ENCODE measurements around the gene CD58.

Gene CD58

DNA sequence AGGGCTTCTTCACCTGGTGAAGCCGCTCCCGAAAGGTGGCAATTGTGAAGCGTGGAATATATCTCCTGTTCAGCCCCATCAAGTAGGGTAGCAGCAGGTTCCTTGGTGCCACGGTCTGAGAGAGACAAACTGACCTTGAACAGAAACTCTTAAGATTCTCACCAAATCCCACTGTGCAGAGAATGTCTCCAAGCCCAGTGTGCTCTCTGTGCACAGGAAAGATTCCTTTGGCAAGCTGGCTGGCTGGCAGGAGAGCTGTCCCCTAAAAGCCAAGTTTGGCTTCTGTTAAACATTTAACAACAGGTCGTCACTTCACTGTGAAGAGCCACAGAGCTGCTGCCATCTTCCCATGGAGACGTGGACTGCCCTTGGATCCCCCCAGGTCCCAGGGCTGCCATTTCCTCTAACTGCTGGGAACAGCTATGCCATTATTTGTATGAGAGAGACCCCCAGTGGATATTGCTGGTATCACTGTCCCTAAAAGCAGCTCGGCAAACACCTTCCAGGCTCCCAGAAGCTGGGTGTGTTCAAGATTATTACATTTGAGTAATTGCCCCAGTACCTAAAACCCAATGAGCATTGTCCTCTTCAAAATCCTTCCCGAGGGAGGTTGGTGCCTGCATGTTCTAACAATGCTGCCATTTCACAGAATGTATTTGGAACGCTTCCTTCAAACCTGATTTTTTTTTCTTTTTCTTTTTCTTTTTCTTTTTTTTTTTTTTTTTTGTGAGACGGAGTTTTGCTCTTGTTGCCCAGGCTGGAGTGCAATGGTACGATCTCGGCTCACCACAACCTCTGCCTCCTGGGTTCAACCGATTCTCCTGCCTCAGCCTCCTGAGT lies 71.8 kb downstream of the CD58 start:
- DNase-seq (ENCODE audit: low read depth, low spot score), result peak; percentile 57
- no CpG with 5 or more reads among the region's 13 CpGs for WGBS (ENCODE audit: insufficient coverage, insufficient read length)
- H3K4me1 ChIP-seq (ENCODE audit: control insufficient read depth, insufficient read depth, low read length), result 0 out of 2 replicates have a peak, but pooled peaks cover 2% of the 10 kb centered on the region

DNA sequence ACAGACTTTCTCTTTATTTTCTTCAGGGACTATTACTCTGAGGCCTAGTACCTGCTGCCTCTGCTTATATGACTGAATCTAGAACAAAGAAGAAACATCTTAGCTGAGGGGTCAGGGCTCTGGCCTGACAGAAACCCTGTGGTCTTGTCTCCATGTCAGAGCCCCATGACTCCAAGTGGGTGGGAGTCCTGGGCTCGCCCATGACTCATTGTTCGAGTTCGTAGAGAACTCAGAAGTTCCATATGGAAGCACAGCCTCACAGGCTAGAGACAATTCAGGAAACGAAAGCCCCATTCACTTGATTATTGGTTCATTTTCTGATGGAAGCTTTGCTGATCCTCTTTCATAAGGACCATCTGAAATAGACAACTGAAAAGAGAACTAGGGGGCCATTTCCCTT lies 73.2 kb downstream of the CD58 start:
- H3K36me3 ChIP-seq (ENCODE audit: control insufficient read depth, insufficient read depth, low read length), result no peaks in the 10 kb centered on the region
- H3K4me1 ChIP-seq (ENCODE audit: control insufficient read depth, insufficient read depth, low read length), result 0 out of 2 replicates have a peak, but pooled peaks cover 2% of the 10 kb centered on the region
- H3K4me3 ChIP-seq (ENCODE audit: low read length), result no peak overlapping the region
- DNase-seq (ENCODE audit: low read depth, low spot score), result no peak
- H3K27ac ChIP-seq (ENCODE audit: low read length), result no peak overlapping the region
- H3K27me3 ChIP-seq (ENCODE audit: control insufficient read depth, insufficient read depth, low read length), result no peaks in the 10 kb centered on the region
- no CpG with 5 or more reads among the region's 4 CpGs for WGBS (ENCODE audit: insufficient coverage, insufficient read length)
- H3K9me3 ChIP-seq (ENCODE audit: control insufficient read depth, insufficient read depth, low read length), result no peaks in the 10 kb centered on the region

More for the DNA sequence above, 71.8 kb downstream of the CD58 start:
- no peak overlapping the region for H3K27ac ChIP-seq (ENCODE audit: low read length)
- H3K36me3 ChIP-seq (ENCODE audit: control insufficient read depth, insufficient read depth, low read length), result no peaks in the 10 kb centered on the region
- no peaks in the 10 kb centered on the region for H3K27me3 ChIP-seq (ENCODE audit: control insufficient read depth, insufficient read depth, low read length)
- no peak overlapping the region for H3K4me3 ChIP-seq (ENCODE audit: low read length)
- H3K9me3 ChIP-seq (ENCODE audit: control insufficient read depth, insufficient read depth, low read length), result no peaks in the 10 kb centered on the region

DNA sequence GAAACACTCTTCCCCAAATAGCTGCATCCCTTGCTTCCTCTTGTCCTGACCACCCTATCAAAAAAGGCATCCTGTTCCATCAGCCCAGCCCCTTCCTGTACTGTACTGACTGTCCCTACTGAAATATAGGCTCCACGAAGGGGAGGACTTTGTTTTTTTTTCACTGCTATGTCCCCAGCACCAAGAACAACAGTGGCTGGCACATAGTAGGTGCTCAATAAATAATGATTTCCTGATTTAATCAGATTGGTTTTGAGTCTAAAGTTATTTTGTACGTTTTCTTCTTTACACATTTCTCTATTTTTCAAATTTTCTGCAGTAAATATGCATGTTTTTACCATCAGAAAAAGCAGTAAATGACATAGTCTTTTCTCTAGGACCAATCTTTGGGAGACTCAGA lies 73.9 kb downstream of the CD58 start:
- no peaks in the 10 kb centered on the region for H3K9me3 ChIP-seq (ENCODE audit: control insufficient read depth, insufficient read depth, low read length)
- H3K27me3 ChIP-seq (ENCODE audit: control insufficient read depth, insufficient read depth, low read length), result no peaks in the 10 kb centered on the region
- H3K36me3 ChIP-seq (ENCODE audit: control insufficient read depth, insufficient read depth, low read length), result no peaks in the 10 kb centered on the region
- no CpG with 5 or more reads among the region's 2 CpGs for WGBS (ENCODE audit: insufficient coverage, insufficient read length)
- H3K27ac ChIP-seq (ENCODE audit: low read length), result no peak overlapping the region
- no peak overlapping the region for H3K4me3 ChIP-seq (ENCODE audit: low read length)
- 0 out of 2 replicates have a peak, but pooled peaks cover 2% of the 10 kb centered on the region for H3K4me1 ChIP-seq (ENCODE audit: control insufficient read depth, insufficient read depth, low read length)
- DNase-seq (ENCODE audit: low read depth, low spot score), result no peak

DNA sequence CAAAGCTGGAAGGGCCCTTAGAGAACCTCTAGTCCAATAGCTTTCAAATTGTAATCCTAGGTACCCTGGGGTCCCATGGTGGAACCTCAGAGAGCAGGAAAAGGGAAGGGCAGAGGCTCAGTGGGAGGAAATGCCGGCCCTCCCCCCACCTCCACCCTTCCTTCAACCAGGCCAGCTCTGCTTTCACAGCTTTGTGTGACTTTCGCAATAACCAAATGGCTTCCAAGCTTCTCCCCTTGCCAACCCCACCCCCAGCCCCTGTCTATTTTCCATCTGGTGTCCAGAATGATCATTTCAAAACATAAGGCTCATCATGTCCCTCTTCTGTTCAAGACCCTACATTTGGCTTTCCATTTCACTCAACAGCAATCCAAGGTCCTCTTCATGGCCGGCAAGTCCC lies 74.4 kb downstream of the CD58 start:
- no peak overlapping the region for H3K27ac ChIP-seq (ENCODE audit: low read length)
- no CpG with 5 or more reads among the region's 3 CpGs for WGBS (ENCODE audit: insufficient coverage, insufficient read length)
- H3K4me1 ChIP-seq (ENCODE audit: control insufficient read depth, insufficient read depth, low read length), result 0 out of 2 replicates have a peak, but pooled peaks cover 2% of the 10 kb centered on the region

DNA sequence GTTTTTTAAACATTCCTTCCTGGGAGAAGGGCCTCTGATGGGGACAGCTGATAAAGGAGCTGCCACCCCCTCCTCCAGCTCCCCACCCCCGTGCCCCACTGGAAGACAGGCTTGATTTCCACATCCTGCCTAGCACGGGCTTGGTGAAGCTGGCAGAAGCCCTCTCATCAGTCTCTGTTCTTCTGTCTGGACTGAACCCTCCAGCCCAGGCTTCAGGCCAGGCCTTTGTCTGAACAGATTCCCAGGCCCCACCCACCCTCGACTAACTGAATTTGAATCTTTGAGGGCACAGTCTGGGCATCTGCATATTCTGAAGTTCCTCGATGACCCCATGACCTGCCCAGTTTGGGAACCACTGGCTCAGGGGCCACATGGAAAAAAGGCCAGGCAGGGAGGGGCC lies 75.3 kb downstream of the CD58 start:
- Histone ChIP-seq H3K4me3 (ENCODE audit: low read length) (no peak overlapping the region), H3K9me3 (ENCODE audit: control insufficient read depth, insufficient read depth, low read length) (no peaks in the 10 kb centered on the region), H3K4me1 (ENCODE audit: control insufficient read depth, insufficient read depth, low read length) (0 out of 2 replicates have a peak, but pooled peaks cover 2% of the 10 kb centered on the region), H3K36me3 (ENCODE audit: control insufficient read depth, insufficient read depth, low read length) (no peaks in the 10 kb centered on the region), H3K27me3 (ENCODE audit: control insufficient read depth, insufficient read depth, low read length) (no peaks in the 10 kb centered on the region), H3K27ac (ENCODE audit: low read length) (no peak overlapping the region)
- WGBS (ENCODE audit: insufficient coverage, insufficient read length), result no CpG with 5 or more reads among the region's 4 CpGs
- DNase-seq (ENCODE audit: low read depth, low spot score), result no peak

More for the DNA sequence above, 74.4 kb downstream of the CD58 start:
- H3K9me3 ChIP-seq (ENCODE audit: control insufficient read depth, insufficient read depth, low read length), result no peaks in the 10 kb centered on the region
- DNase-seq (ENCODE audit: low read depth, low spot score), result no peak
- H3K4me3 ChIP-seq (ENCODE audit: low read length), result no peak overlapping the region
- H3K36me3 ChIP-seq (ENCODE audit: control insufficient read depth, insufficient read depth, low read length), result no peaks in the 10 kb centered on the region
- no peaks in the 10 kb centered on the region for H3K27me3 ChIP-seq (ENCODE audit: control insufficient read depth, insufficient read depth, low read length)

DNA sequence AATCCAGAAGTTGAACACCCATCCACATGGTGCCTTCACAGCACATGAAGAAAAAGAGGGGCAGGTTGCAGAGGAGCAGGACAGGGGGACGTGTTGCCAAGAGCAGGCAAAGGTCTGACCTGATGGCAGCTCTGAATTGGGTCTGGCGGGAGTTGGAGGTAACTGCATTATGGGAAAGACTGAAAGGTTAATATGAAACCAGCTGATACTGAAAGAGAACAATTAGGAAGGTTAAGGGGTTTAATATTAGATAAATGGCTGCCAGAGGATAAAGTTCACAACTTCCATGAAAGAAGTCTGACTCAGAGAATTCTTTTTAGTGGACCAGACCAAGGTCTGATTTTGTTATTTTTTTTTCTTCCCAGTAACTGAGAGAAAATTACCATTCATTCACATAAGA lies 76.1 kb downstream of the CD58 start:
- H3K4me3 ChIP-seq (ENCODE audit: low read length), result no peak overlapping the region
- no peak for DNase-seq (ENCODE audit: low read depth, low spot score)
- no peak overlapping the region for H3K27ac ChIP-seq (ENCODE audit: low read length)
- H3K9me3 ChIP-seq (ENCODE audit: control insufficient read depth, insufficient read depth, low read length), result no peaks in the 10 kb centered on the region
- H3K36me3 ChIP-seq (ENCODE audit: control insufficient read depth, insufficient read depth, low read length), result no peaks in the 10 kb centered on the region
- no peaks in the 10 kb centered on the region for H3K27me3 ChIP-seq (ENCODE audit: control insufficient read depth, insufficient read depth, low read length)
- WGBS (ENCODE audit: insufficient coverage, insufficient read length), result no CpG with 5 or more reads among the region's 2 CpGs
- 0 out of 2 replicates have a peak, but pooled peaks cover 2% of the 10 kb centered on the region for H3K4me1 ChIP-seq (ENCODE audit: control insufficient read depth, insufficient read depth, low read length)

DNA sequence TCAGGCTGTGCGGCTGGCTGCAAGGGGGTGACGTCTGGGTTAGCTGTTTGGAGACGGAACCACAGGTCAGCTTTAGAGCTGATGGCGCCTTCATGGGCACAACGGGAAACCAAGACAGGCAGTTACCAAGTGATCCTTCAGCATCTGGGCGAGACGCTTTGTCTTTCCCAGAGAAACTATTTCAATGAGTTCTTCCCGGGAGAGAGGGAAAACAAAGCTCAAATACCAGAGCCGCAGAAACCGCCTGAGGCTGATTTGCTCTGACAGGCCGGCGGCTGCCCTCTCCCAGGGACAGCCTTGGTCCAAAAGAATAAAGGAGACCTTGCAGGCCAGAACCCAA lies 76.5 kb downstream of the CD58 start:
- Histone ChIP-seq H3K9me3 (ENCODE audit: control insufficient read depth, insufficient read depth, low read length) (no peaks in the 10 kb centered on the region), H3K36me3 (ENCODE audit: control insufficient read depth, insufficient read depth, low read length) (no peaks in the 10 kb centered on the region), H3K4me3 (ENCODE audit: low read length) (no peak overlapping the region), H3K27ac (ENCODE audit: low read length) (no peak overlapping the region), H3K4me1 (ENCODE audit: control insufficient read depth, insufficient read depth, low read length) (0 out of 2 replicates have a peak, but pooled peaks cover 2% of the 10 kb centered on the region), H3K27me3 (ENCODE audit: control insufficient read depth, insufficient read depth, low read length) (no peaks in the 10 kb centered on the region)
- WGBS (ENCODE audit: insufficient coverage, insufficient read length), result no CpG with 5 or more reads among the region's 12 CpGs
- DNase-seq (ENCODE audit: low read depth, low spot score), result no peak

DNA sequence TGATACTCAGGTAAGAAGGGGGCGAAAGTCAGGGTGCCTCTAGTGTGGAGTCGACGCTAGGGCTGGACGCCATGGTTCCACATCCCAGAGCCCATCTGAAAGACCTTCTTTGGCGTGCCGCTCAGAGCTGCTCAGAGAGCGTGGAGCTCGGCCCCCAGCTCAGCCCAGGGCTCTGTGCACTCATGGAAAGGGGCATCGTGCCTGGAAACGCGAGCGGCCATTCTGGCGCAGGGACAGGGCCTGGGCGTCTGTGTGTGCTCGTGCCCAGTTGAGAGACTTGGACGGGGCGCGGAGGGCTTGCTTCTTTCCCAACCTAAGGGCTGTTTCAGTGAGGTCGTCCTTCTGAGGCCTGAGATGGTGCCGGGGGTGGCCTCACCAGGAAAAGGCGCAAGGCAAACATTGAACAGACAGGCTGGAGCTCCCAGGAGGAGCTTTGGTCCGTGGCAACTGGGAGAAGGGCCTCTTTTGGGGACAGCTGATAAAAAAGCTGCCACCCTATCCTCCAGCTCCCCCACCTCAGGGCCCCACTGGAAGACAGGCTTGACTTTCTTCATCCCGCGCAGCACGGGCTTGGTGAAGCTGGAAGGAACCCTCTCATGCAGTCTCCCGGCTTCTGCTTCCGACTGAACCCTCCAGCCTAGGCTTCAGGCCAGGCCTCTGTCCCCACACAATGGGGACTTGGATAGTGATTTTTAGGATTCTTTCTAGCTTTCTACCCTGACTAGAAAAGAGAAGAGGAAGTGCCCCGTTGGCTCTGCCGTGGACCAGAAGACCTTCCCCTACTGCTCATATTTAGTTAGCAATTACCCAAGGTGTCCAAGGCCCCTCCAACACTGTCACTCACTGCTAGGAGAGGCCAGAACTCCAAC lies 77.1 kb downstream of the CD58 start:
- Histone ChIP-seq H3K27ac (ENCODE audit: low read length) (no peak overlapping the region), H3K27me3 (ENCODE audit: control insufficient read depth, insufficient read depth, low read length) (no peaks in the 10 kb centered on the region), H3K9me3 (ENCODE audit: control insufficient read depth, insufficient read depth, low read length) (no peaks in the 10 kb centered on the region), H3K4me3 (ENCODE audit: low read length) (no peak overlapping the region), H3K4me1 (ENCODE audit: control insufficient read depth, insufficient read depth, low read length) (no peaks in the 10 kb centered on the region), H3K36me3 (ENCODE audit: control insufficient read depth, insufficient read depth, low read length) (no peaks in the 10 kb centered on the region)
- no CpG with 5 or more reads among the region's 29 CpGs for WGBS (ENCODE audit: insufficient coverage, insufficient read length)
- no peak for DNase-seq (ENCODE audit: low read depth, low spot score)

DNA sequence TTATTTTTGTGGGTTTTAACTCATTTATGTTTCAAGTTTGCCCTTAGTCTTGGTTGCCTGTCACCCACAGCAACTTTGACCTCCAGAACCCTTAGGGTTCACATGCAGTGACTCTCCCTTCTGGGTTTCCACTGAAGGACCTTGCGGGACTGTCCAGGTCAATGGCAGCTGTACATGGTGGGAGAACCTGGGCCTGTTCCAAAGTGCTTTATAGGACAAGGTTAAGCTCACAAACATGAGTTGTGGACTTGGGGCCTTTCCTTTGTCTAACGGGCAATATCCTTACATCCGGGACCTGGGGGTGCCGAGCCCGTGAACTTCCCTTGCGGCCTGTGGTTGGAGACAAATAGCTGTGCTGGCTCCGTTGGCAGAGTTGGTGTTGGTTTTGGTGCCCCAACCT lies 77.8 kb downstream of the CD58 start:
- H3K27ac ChIP-seq (ENCODE audit: low read length), result no peak overlapping the region
- no CpG with 5 or more reads among the region's 7 CpGs for WGBS (ENCODE audit: insufficient coverage, insufficient read length)
- no peaks in the 10 kb centered on the region for H3K36me3 ChIP-seq (ENCODE audit: control insufficient read depth, insufficient read depth, low read length)
- no peaks in the 10 kb centered on the region for H3K9me3 ChIP-seq (ENCODE audit: control insufficient read depth, insufficient read depth, low read length)
- H3K4me3 ChIP-seq (ENCODE audit: low read length), result no peak overlapping the region
- no peaks in the 10 kb centered on the region for H3K27me3 ChIP-seq (ENCODE audit: control insufficient read depth, insufficient read depth, low read length)
- no peaks in the 10 kb centered on the region for H3K4me1 ChIP-seq (ENCODE audit: control insufficient read depth, insufficient read depth, low read length)
- DNase-seq (ENCODE audit: low read depth, low spot score), result no peak

DNA sequence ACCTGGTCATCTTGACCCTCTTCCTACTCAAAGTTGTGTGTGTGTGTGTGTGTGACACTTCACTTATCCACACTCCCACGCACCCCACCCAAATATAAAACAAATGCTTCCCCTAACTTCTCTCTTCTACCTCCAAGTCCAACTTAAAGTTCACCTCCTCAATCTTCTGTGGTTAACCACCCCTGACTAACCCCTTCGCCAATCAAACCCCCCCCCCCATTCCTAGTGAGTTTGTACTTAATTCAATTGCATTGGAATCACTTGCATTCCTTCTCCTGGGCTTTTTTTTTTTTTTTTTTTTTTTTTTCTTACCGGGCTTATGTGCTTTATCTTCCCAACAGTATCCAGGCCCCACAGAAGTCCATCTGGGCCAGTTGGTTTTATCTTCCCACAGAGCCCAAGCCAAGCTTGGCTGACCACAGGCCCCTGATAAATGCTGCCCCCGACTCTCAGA lies 78.4 kb downstream of the CD58 start:
- Histone ChIP-seq H3K9me3 (ENCODE audit: control insufficient read depth, insufficient read depth, low read length) (no peaks in the 10 kb centered on the region), H3K27ac (ENCODE audit: low read length) (no peak overlapping the region), H3K4me3 (ENCODE audit: low read length) (no peak overlapping the region), H3K27me3 (ENCODE audit: control insufficient read depth, insufficient read depth, low read length) (no peaks in the 10 kb centered on the region), H3K36me3 (ENCODE audit: control insufficient read depth, insufficient read depth, low read length) (no peaks in the 10 kb centered on the region), H3K4me1 (ENCODE audit: control insufficient read depth, insufficient read depth, low read length) (no peaks in the 10 kb centered on the region)
- DNase-seq (ENCODE audit: low read depth, low spot score), result no peak
- WGBS (ENCODE audit: insufficient coverage, insufficient read length), result no CpG with 5 or more reads among the region's 4 CpGs

Data from iPS DF 6.9 (cell line).